Measurements from ENCODE around the gene NDUFS1. TPM values are rescaled to one million over a fixed set of nuclear protein-coding genes. Genes with fewer than 3 reads are reported as not detected.

Gene NDUFS1
- 78.3 and 125 TPM in 2 replicates for total RNA-seq (ENCODE audit: low replicate concordance)

DNA sequence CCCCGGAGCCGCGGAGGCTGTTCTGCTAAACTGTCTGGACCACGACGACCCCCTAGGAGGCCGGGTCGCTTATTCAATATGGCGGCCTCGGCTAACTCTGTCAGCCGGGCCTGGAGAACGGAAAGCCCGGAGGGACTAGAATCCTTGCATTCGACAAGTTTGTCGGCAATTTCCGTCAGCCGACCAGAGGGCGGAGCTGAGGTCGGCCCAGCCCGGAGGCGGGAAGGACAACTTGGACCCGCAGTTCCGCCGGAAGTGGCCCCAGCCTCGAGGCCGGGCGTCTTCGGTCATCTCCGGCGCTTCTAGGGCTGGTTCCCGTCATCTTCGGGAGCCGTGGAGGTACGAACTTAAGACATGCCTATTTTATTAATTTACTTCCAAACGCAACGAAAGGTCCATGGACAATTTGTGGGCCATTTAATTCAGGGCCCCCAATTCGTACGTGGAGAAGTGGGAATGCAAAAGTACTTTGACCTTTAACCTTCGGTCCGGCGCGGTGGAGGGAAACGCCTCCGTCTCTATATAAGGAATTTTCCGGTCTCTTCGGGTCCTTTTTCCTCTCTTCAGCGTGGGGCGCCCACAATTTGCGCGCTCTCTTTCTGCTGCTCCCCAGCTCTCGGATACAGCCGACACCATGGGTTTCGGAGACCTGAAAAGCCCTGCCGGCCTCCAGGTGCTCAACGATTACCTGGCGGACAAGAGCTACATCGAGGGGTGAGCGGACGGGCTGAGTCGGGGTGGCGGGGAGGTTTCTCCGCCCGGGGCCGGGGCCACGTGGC lies at the start of gene NDUFS1, which contains the start of gene EEF1B2:
NDUFS1 (minus strand) TSS at position 99 of the 779 bp plus-strand sequence. CDS start 5,766 bp downstream, outside the sequence.
EEF1B2 (plus strand) TSS at position 550 of the 779 bp plus-strand sequence; CDS start at position 635, 85 bp downstream.

DNA sequence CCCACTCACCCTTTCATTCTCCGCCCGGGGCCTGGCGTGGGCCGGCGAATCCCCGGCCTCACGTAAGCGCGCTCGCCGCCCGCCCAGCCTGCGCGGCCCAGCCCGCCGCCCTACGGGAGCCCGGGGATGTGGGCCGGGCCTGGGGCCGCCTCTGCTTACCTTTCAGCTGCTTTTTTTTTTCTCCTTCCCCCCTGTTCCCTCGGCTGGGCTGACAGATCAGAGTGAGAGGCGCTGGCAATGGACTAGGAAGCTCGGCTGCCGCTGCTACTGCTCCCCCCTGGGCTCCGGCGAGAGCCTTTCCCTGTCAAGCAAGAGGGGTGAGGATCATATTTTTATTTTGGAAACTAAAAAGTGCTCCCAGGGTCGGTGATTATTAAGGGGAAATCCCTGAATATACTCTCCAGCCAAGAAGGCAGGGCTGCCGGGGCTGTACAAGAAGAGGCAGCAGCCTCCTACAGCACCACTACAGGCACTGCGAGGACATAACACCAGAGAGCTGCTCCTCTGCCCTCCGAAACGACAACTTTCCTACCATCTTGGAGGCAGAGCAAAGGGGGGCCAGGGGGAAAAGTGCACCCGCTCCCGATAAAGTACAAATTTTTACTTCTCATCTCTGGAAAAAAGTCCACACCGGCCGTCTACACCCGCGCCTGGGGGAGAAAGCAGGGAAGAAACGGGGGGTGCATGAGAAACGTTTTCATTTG lies 73.3 kb downstream of the NDUFS1 start, which contains the start of gene INO80D:
INO80D (minus strand) TSS at position 433 of the 704 bp plus-strand sequence. CDS start 23,158 bp downstream, outside the sequence.

Other genes with a start within 250 kb of the NDUFS1 start
- 2.7 and 3.5 TPM in 2 replicates for gene INO80D, start 73.3 kb downstream of the NDUFS1 start, total RNA-seq (ENCODE audit: low replicate concordance)
- 704 and 1,169 TPM in 2 replicates for gene EEF1B2, start 451 bp upstream of the NDUFS1 start, total RNA-seq (ENCODE audit: low replicate concordance)
- gene ZDBF2, start 115.2 kb upstream of the NDUFS1 start, total RNA-seq (ENCODE audit: low replicate concordance), result 8.5 and 11.6 TPM in 2 replicates

Data from smooth muscle cell of the coronary artery (primary cell).